Nephron (organoid): ENCODE data around the gene PACS2.

Experiments used
- H3K27ac Mint-ChIP-seq, 3 experiments: 2 replicates each; pipeline ENCODE4 v1.8.0; 2020; ENCODE audit warnings: mixed read lengths in 3 of 3, mild to moderate bottlenecking in 2 of 3, moderate library complexity in 1 of 3
- H3K27me3 Mint-ChIP-seq: 2 replicates; pipeline ENCODE4 v1.8.0; 2021; ENCODE audit warnings: low read depth, mild to moderate bottlenecking, moderate library complexity, mixed read lengths
- H3K36me3 Mint-ChIP-seq: 2 replicates; pipeline ENCODE4 v1.8.0; 2020; ENCODE audit warnings: low read depth, mixed read lengths
- H3K4me1 Mint-ChIP-seq: 2 replicates; pipeline ENCODE4 v1.8.0; 2020; ENCODE audit warnings: mixed read lengths
- H3K4me3 Mint-ChIP-seq, 3 experiments: 2 replicates each; pipeline ENCODE4 v1.8.0; 2020; ENCODE audit warnings: mild to moderate bottlenecking in 3 of 3, mixed read lengths in 3 of 3, moderate library complexity in 2 of 3
- H3K9me3 Mint-ChIP-seq: 2 replicates; pipeline ENCODE4 v1.8.0; 2020; ENCODE audit warnings: mixed read lengths
- TF ChIP-seq, protein P1 (sequence below), 3 experiments: fragments of 200-600 bp; sonication (generic); IDR thresholded peaks; one replicate each; pipeline ENCODE4 v1.5.0; 2021; ENCODE audit warnings: antibody characterized with exemption in 3 of 3; ENCODE audit not compliant: unreplicated experiment in 3 of 3

The PACS2 gene

DNA sequence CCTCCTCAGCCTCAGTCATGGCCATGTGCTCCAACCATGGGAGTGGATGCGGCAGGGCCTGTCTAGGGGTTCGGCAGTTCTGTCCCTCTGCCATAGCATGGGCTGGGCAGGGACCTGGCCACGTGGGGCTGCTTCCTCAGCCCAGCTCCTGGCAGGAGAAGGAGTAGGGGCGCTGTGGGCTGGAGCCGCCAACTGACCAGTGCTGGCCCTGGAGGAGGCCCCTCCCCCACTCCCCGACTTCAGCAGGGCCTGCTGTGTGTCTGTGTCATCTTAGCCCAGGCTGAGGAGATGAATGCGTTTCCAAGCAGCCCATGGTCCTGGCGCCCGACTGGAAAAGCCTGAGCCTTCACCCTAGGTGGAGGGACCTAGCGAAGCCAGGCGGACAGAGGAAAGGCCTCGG, 2.7 kb upstream of the PACS2 start:
- TF ChIP-seq, protein P1, sequence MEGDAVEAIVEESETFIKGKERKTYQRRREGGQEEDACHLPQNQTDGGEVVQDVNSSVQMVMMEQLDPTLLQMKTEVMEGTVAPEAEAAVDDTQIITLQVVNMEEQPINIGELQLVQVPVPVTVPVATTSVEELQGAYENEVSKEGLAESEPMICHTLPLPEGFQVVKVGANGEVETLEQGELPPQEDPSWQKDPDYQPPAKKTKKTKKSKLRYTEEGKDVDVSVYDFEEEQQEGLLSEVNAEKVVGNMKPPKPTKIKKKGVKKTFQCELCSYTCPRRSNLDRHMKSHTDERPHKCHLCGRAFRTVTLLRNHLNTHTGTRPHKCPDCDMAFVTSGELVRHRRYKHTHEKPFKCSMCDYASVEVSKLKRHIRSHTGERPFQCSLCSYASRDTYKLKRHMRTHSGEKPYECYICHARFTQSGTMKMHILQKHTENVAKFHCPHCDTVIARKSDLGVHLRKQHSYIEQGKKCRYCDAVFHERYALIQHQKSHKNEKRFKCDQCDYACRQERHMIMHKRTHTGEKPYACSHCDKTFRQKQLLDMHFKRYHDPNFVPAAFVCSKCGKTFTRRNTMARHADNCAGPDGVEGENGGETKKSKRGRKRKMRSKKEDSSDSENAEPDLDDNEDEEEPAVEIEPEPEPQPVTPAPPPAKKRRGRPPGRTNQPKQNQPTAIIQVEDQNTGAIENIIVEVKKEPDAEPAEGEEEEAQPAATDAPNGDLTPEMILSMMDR (IDR thresholded peaks at IDR 0.05; ENCODE audit: unreplicated experiment in 3 of 3), result no peak
- Mint-ChIP-seq H3K4me3 (no peak overlapping the region), H3K27me3 (no peaks in the 10 kb centered on the region), H3K9me3 (no peaks in the 10 kb centered on the region), H3K4me1 (peaks cover 14% of the 10 kb centered on the region), H3K27ac (no peak overlapping the region), H3K36me3 (no peaks in the 10 kb centered on the region)

DNA sequence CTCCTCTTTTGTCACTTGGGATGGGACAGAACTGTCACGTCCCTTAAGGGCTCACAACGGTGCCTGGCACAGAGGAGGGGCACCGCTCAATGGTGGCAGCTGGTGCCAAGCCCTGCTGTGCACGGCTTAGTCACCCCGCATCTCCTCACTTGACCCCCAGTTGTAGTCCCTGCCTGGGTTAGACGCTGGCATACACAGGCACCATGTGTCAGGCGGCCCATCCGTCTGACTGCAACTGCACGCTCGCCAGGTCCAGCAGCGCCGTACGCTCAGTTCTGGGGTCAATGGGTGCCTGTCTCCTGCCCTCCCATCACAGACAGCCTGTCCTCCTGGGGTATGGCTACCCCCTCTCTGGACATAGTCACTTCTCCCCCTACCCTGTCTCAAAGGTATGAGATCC, 1.6 kb upstream of the PACS2 start:
- H3K9me3 Mint-ChIP-seq, result no peaks in the 10 kb centered on the region
- peaks cover 22% of the 10 kb centered on the region for H3K4me1 Mint-ChIP-seq
- H3K4me3 Mint-ChIP-seq, result peak overlapping the region; percentile 90 to 99 (median 91)
- H3K27ac Mint-ChIP-seq, result peak overlapping the region; percentile 95 to 98 (median 96)
- no peaks in the 10 kb centered on the region for H3K36me3 Mint-ChIP-seq
- TF ChIP-seq, protein P1 (IDR thresholded peaks at IDR 0.05; ENCODE audit: unreplicated experiment in 3 of 3), result no peak
- no peaks in the 10 kb centered on the region for H3K27me3 Mint-ChIP-seq

DNA sequence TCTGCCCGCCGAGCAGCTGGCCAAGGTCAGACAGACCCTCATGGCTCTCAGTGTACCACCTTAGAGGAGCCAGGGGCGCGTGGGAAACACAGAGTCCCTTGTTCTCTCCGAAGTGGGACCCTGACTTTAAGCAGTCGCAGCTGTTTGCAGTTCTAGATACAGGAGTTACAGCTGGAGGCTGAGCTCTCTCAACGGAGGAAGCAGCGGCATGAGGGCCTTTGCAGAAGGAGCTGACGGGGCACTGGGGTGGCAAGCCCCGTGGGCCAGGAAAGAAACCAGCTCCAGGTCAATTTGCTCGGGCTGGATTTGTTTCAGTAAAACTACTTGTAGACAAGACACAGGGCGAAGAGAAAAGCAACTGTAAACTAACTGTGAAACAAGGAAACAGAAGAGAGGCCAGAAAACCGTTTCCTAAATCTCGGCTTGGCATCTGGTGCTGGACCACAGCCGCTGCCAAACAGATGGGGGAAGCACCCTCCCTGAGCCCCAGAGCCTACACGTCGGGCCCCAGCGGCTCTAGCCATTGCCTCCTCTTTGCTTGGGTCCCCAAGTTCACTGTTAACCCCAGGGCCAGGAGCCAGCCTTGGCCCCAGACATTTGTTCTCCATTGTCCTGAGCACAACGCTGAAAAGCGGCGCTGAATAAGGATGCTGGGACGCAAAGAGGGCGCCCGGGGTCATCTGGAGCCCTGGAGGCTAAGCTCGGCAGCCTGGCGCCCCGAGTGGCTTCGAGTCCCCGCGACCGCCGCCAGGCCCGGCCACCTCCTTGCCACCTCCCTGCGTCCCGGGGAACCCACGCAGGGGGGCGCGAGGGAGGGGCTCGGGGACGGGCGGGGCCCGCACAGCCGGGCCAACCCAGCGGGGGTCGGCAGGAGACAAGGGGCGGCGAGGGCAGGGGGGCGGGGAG, 914 bp upstream of the PACS2 start:
- Mint-ChIP-seq H3K4me3 (peak overlapping the region; percentile 90 to 99 (median 91)), H3K9me3 (no peaks in the 10 kb centered on the region), H3K4me1 (peaks cover 22% of the 10 kb centered on the region), H3K36me3 (no peaks in the 10 kb centered on the region), H3K27me3 (no peaks in the 10 kb centered on the region), H3K27ac (peak overlapping the region; percentile 95 to 98 (median 96))
- TF ChIP-seq, protein P1 (IDR thresholded peaks at IDR 0.05; ENCODE audit: unreplicated experiment in 3 of 3), result no peak

DNA sequence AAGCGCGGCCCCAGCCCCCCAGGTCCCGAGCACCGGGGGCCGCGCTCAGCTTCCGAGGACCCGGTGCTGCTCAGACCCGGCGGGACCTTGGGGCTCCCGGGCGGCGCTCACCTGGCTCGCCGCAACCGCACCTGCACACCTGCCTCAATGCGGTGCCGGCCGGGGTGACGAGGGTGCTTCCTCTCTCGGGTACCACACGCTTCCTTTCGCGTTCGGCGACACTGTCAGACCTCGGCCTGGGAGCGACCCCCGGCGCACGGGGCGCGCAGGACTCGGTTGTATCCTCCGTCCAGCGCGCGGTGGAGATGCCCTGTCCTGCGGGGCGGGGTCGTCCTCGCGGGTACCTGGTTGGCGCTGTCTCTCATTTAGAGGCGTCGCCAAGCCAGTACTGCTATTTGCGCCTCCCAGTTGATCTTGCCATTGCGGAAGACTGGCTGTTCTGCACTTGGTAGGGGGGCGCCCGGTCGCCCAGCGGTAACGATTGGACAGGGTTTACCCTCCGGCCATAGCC, 718 bp downstream of the PACS2 start:
- H3K9me3 Mint-ChIP-seq, result no peaks in the 10 kb centered on the region
- H3K4me1 Mint-ChIP-seq, result peaks cover 28% of the 10 kb centered on the region
- peak overlapping the region; percentile 41 to 69 (median 47) for H3K27ac Mint-ChIP-seq
- H3K36me3 Mint-ChIP-seq, result peaks cover 3% of the 10 kb centered on the region
- no peaks in the 10 kb centered on the region for H3K27me3 Mint-ChIP-seq
- peak overlapping the region; percentile 86 to 89 (median 88) for H3K4me3 Mint-ChIP-seq
- TF ChIP-seq, protein P1 (IDR thresholded peaks at IDR 0.05; ENCODE audit: unreplicated experiment in 3 of 3), result no peak

DNA sequence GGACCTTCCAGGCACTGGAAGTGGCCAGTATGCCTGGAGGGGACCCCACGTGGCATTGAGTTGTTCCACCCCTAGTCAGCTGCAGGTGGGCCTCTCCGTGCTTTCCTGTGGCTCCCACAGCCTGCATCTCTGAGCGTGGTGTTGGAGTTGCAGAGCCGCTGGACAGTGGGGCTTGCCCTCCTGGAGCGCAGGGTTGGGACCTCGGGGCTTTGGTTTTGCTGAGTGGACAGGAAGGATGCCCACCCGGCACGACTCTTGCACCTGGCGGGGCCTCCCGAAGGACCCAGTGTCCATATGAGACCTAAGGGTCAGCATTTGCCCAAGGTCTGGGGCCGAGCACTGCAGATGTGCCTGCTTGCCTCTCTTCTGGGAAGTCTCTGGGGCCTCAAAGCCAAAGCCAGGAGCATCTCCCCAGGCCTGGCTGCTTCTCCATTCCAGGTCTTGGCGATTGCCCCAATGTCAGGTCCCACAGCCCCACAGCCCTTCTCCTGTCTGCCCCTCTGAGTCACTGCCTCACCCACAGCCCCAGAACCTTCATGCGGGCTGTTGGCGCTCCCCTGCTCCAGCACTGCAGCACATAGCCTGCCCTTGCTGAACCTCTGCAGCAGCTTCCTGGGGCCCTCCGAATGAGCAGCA, 1.5 kb downstream of the PACS2 start:
- Mint-ChIP-seq H3K4me1 (peaks cover 28% of the 10 kb centered on the region), H3K27ac (peak overlapping the region; percentile 41 to 69 (median 47)), H3K27me3 (no peaks in the 10 kb centered on the region), H3K4me3 (peak overlapping the region; percentile 86 to 89 (median 88)), H3K36me3 (peaks cover 6% of the 10 kb centered on the region), H3K9me3 (no peaks in the 10 kb centered on the region)
- TF ChIP-seq, protein P1 (IDR thresholded peaks at IDR 0.05; ENCODE audit: unreplicated experiment in 3 of 3), result no peak
